ENCODE results near the gene CSTF1. TPM values are rescaled to one million over a fixed set of nuclear protein-coding genes. Genes with fewer than 3 reads are reported as not detected.
A peak's percentile ranks its signal among the peaks of the same experiment; 100 is the strongest.
"Not testable (repeated sequence)": the region's sequence is repeated elsewhere in the genome, so short reads cannot be mapped to it uniquely, and the experiment has no call there.

The CSTF1 gene
- total and polyA plus RNA-seq, 3 donors from 2014 or later = 41.8 to 80.6 (median 53.3) TPM

GRCh38 chr20:56386219-56386618, 6.2 kb upstream of the CSTF1 start:
- no peaks in the 10 kb centered on the region for H3K27me3 ChIP-seq
- WGBS, 2 donors = 94 to 96% methylated on average over 6 of the region's 6 CpGs
- H3K36me3 ChIP-seq (ENCODE audit: low read depth, missing control alignments) = no peaks in the 10 kb centered on the region

GRCh38 chr20:56388882-56389281, 3.6 kb upstream of the CSTF1 start:
- H3K9me3 ChIP-seq = no peaks in the 10 kb centered on the region
- intact Hi-C loops (cut with DNase I; ENCODE audit: low total_unique reads) = no loop called here
- H3K27ac ChIP-seq = no peak overlapping the region
- peaks cover 12% of the 10 kb centered on the region for H3K4me1 ChIP-seq
- 89 to 92% methylated on average over 4 of the region's 4 CpGs for WGBS, 2 donors
- no peak overlapping the region for H3K4me3 ChIP-seq
- no peaks in the 10 kb centered on the region for H3K36me3 ChIP-seq (ENCODE audit: low read depth, missing control alignments)
- TF ChIP-seq POLR2A (IDR thresholded peaks at IDR 0.05) = no peak
- TF ChIP-seq, protein P1, sequence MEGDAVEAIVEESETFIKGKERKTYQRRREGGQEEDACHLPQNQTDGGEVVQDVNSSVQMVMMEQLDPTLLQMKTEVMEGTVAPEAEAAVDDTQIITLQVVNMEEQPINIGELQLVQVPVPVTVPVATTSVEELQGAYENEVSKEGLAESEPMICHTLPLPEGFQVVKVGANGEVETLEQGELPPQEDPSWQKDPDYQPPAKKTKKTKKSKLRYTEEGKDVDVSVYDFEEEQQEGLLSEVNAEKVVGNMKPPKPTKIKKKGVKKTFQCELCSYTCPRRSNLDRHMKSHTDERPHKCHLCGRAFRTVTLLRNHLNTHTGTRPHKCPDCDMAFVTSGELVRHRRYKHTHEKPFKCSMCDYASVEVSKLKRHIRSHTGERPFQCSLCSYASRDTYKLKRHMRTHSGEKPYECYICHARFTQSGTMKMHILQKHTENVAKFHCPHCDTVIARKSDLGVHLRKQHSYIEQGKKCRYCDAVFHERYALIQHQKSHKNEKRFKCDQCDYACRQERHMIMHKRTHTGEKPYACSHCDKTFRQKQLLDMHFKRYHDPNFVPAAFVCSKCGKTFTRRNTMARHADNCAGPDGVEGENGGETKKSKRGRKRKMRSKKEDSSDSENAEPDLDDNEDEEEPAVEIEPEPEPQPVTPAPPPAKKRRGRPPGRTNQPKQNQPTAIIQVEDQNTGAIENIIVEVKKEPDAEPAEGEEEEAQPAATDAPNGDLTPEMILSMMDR (IDR thresholded peaks at IDR 0.05) = no peak
- no peaks in the 10 kb centered on the region for H3K27me3 ChIP-seq
- no peak for DNase-seq

More at GRCh38 chr20:56386219-56386618, 6.2 kb upstream of the CSTF1 start:
- Histone ChIP-seq H3K27ac (no peak overlapping the region), H3K9me3 (no peaks in the 10 kb centered on the region), H3K4me1 (peaks cover 5% of the 10 kb centered on the region), H3K4me3 (no peak overlapping the region)
- DNase-seq = no peak
- TF ChIP-seq, protein P1 (IDR thresholded peaks at IDR 0.05) = no peak
- TF ChIP-seq POLR2A (IDR thresholded peaks at IDR 0.05) = no peak
- intact Hi-C loops (cut with DNase I; ENCODE audit: low total_unique reads) = no loop called here

DNA sequence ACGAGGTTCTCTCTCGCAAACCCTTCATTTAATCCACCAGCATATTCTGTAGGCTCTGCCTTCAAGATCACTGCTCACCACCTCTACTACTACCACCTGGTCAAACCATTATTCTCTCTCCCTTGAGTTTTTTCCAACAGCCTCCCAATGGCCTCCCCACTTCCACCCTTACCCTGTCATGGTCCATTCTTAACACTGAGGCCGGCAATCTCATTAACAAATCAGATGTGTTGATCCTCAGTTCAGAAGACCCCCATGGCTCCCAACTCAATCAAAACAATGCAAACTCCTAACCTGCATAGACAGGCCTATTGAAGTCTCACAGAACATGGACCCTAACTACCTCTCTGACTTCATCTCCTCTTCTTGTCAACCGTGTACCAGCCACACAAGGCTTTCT, 2.6 kb upstream of the CSTF1 start:
- no peak overlapping the region for H3K27ac ChIP-seq
- intact Hi-C loops (cut with DNase I; ENCODE audit: low total_unique reads) = no loop called here
- H3K4me3 ChIP-seq = no peak overlapping the region
- peaks cover 19% of the 10 kb centered on the region for H3K4me1 ChIP-seq
- H3K27me3 ChIP-seq = no peaks in the 10 kb centered on the region
- DNase-seq = no peak
- no peaks in the 10 kb centered on the region for H3K9me3 ChIP-seq
- no peaks in the 10 kb centered on the region for H3K36me3 ChIP-seq (ENCODE audit: low read depth, missing control alignments)
- TF ChIP-seq, protein P1 (IDR thresholded peaks at IDR 0.05) = no peak
- TF ChIP-seq POLR2A (IDR thresholded peaks at IDR 0.05) = no peak
- 93% methylated on average over 4 of the region's 4 CpGs for WGBS, 2 donors

DNA sequence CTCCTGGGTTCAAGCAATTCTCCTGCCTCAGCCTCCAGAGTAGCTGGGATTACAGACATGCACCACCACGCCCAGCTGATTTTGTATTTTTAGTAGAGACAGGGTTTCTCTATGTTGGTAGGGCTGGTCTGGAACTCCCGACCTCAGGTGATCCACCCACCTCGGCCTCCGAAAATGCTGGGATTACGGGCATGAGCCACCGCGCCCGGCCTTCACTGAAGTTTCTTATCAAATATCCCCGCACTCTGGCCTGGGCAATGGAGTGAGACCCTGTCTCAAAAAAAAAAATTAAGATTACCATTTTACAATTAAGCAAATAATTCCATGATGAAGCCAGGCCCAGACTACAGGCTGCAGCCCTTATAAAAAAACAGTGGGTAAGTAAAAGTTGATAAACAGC, 2.0 kb upstream of the CSTF1 start:
- intact Hi-C loops (cut with DNase I; ENCODE audit: low total_unique reads); DNase-seq: not testable (repeated sequence)
- WGBS, 2 donors = 91 to 93% methylated on average over 9 of the region's 9 CpGs

GRCh38 chr20:56391037-56391436, 1.4 kb upstream of the CSTF1 start:
- H3K36me3 ChIP-seq (ENCODE audit: low read depth, missing control alignments) = no peaks in the 10 kb centered on the region
- H3K27me3 ChIP-seq = no peaks in the 10 kb centered on the region
- TF ChIP-seq, protein P1 (IDR thresholded peaks at IDR 0.05) = no peak
- no peak for TF ChIP-seq POLR2A (IDR thresholded peaks at IDR 0.05)
- WGBS, 2 donors = 16 to 19% methylated on average over 10 of the region's 10 CpGs
- H3K4me3 ChIP-seq = peak overlapping the region in 1 of 2 donors; percentile 81
- intact Hi-C loops (cut with DNase I; ENCODE audit: low total_unique reads) = no loop called here
- H3K4me1 ChIP-seq = peaks cover 19% of the 10 kb centered on the region
- no peaks in the 10 kb centered on the region for H3K9me3 ChIP-seq
- no peak for DNase-seq
- H3K27ac ChIP-seq = no peak overlapping the region

More for the DNA sequence above, 2.0 kb upstream of the CSTF1 start:
- not testable (repeated sequence) for H3K9me3 ChIP-seq; H3K27ac ChIP-seq; H3K4me3 ChIP-seq; H3K36me3 ChIP-seq (ENCODE audit: low read depth, missing control alignments); H3K27me3 ChIP-seq
- peaks cover 19% of the 10 kb centered on the region for H3K4me1 ChIP-seq

All from testis (tissue), 3 donors.